CD4-positive, alpha-beta T cell (primary cell): ENCODE measurements around the gene GALNT2. TPM values are rescaled to one million over a fixed set of nuclear protein-coding genes. Genes with fewer than 3 reads are reported as not detected.

Experiments
- ATAC-seq: fragments of 200-7000 bp; cut with Tn5 transposase; one replicate; pipeline ENCODE4 v1.10.0; 2022; ENCODE audit warnings: mild to moderate bottlenecking; ENCODE audit not compliant: poor library complexity
- CTCF ChIA-PET: fragments of 350-600 bp; sonication (Branson Sonifier 250); formaldehyde crosslinking; loops from one replicate; lab custom pipeline; 2021; ENCODE audit warnings: antibody characterized with exemption, inconsistent platforms; lab: Charles Lee
- POLR2A ChIA-PET: fragments of 350-600 bp; sonication (Branson Sonifier 250); formaldehyde crosslinking; loops from one replicate; lab custom pipeline; 2021; ENCODE audit warnings: antibody characterized with exemption, inconsistent platforms; lab: Charles Lee
- DNase-seq, 14 experiments: peaks; one replicate each; pipeline ENCODE4 v3.0.0-alpha.2; 2013 to 2020; ENCODE audit warnings: mixed read lengths in 2 of 14
- H3K27ac ChIP-seq, 2 donors: one replicate each; pipeline versions ENCODE4 v1.5.1 to v1.7.0; 2013; ENCODE audit warnings: low read length in 2 of 2, low read depth in 1 of 2, mild to moderate bottlenecking in 1 of 2
- H3K27me3 ChIP-seq, 2 experiments: 1 replicate in 1 of 2; 2 replicates in 1 of 2; pipeline versions ENCODE4 v1.6.1 to v1.7.0; 2013; ENCODE audit warnings: low read length in 2 of 2, control low read depth in 1 of 2, mild to moderate bottlenecking in 1 of 2, moderate library complexity in 1 of 2; ENCODE audit not compliant: insufficient read depth in 2 of 2, control insufficient read depth in 1 of 2
- H3K36me3 ChIP-seq: one replicate; pipeline ENCODE4 v1.6.1; 2013; ENCODE audit warnings: low read length, control low read depth; ENCODE audit not compliant: insufficient read depth
- H3K4me1 ChIP-seq: one replicate; pipeline ENCODE4 v1.6.1; 2013; ENCODE audit warnings: low read length, control low read depth; ENCODE audit not compliant: insufficient read depth
- H3K4me3 ChIP-seq: one replicate; pipeline ENCODE4 v1.5.1; 2013; ENCODE audit warnings: mild to moderate bottlenecking, low read length, moderate library complexity
- H3K9me3 ChIP-seq, 2 experiments: 1 replicate in 1 of 2; 2 replicates in 1 of 2; pipeline versions ENCODE4 v1.6.1 to v1.7.0; 2013; ENCODE audit warnings: low read length in 2 of 2, mild to moderate bottlenecking in 2 of 2, control low read depth in 1 of 2, moderate library complexity in 1 of 2; ENCODE audit not compliant: control insufficient read depth in 1 of 2, insufficient read depth in 1 of 2
- H3K27ac Mint-ChIP-seq: one replicate; pipeline ENCODE4 v1.8.0; 2020; ENCODE audit warnings: mixed read lengths
- H3K27me3 Mint-ChIP-seq: one replicate; pipeline ENCODE4 v1.8.0; 2021; ENCODE audit warnings: mixed read lengths
- H3K36me3 Mint-ChIP-seq: one replicate; pipeline ENCODE4 v1.8.0; 2021; ENCODE audit warnings: low read depth, mixed read lengths
- H3K4me1 Mint-ChIP-seq: one replicate; pipeline ENCODE4 v1.8.0; 2021; ENCODE audit warnings: low read depth, mixed read lengths
- H3K4me3 Mint-ChIP-seq: one replicate; pipeline ENCODE4 v1.8.0; 2020; ENCODE audit warnings: mild to moderate bottlenecking, mixed read lengths
- H3K9me3 Mint-ChIP-seq: one replicate; pipeline ENCODE4 v1.8.0; 2020; ENCODE audit warnings: mixed read lengths
- intact Hi-C, 2 experiments: fragments of 100-400 bp; cut with DNase I in 1 of 2; cut with micrococcal nuclease in 1 of 2; formaldehyde crosslinking; loops; one replicate each; pipeline versions ENCODE4 v1.15.1 to v1.9.0; 2023 to 2025; cut with DNase I, micrococcal nuclease
- total RNA-seq, 174 experiments: library from RNA in 2 of 174; stranded (reverse) in 2 of 174; gene quantifications; one replicate each; pipeline ENCODE4 v1.2.3 and lab custom pipeline; 2021 to 2026
- TF ChIP-seq, protein P1 (sequence below): fragments of 200-600 bp; IDR thresholded peaks from one replicate; pipeline ENCODE4 v1.8.0; 2022; ENCODE audit warnings: antibody characterized with exemption, mild to moderate bottlenecking

Gene GALNT2
- total RNA-seq, 2 experiments from 2014 or later, result 11.0 to 11.4 TPM

DNA sequence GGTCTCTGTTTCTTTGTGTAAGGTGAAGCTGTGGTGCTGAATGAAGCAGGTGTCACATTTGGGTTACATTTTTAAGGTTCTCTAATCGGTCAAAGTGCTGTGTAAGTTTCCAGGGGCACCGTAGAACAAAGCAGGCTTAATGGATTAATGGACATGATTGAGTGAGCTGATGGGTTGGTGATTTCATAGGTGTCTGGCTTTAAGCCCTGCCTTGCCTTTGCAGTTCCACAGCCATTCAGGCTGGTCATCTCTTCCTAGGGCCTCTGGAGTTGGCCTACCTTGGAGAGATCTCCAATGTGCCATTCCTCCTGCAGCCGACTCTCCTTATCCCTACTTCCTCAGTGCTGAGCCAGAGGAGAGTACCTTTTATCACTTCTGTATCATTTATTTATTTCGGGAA, 15.2 kb downstream of the GALNT2 start:
- ChIA-PET POLR2A (no interaction called here), CTCF (no interaction called here)
- ATAC-seq (no peak), DNase-seq (no peak)
- no peaks in the 10 kb centered on the region for H3K9me3 Mint-ChIP-seq
- H3K27ac Mint-ChIP-seq, result peak overlapping the region; percentile 49
- Histone ChIP-seq H3K4me3 (no peak overlapping the region), H3K4me1 (peaks cover 15% of the 10 kb centered on the region), H3K36me3 (peaks cover under 1% of the 10 kb centered on the region), H3K27me3 (no peaks in the 10 kb centered on the region), H3K27ac (no peak overlapping the region), H3K9me3 (peaks cover 0 to 9% of the 10 kb centered on the region in 2 experiments)
- H3K36me3 Mint-ChIP-seq, result no peaks in the 10 kb centered on the region
- H3K27me3 Mint-ChIP-seq, result no peaks in the 10 kb centered on the region
- H3K4me3 Mint-ChIP-seq, result no peak overlapping the region
- H3K4me1 Mint-ChIP-seq, result peaks cover 57% of the 10 kb centered on the region
- intact Hi-C loops, result no loop called here
- TF ChIP-seq, protein P1, sequence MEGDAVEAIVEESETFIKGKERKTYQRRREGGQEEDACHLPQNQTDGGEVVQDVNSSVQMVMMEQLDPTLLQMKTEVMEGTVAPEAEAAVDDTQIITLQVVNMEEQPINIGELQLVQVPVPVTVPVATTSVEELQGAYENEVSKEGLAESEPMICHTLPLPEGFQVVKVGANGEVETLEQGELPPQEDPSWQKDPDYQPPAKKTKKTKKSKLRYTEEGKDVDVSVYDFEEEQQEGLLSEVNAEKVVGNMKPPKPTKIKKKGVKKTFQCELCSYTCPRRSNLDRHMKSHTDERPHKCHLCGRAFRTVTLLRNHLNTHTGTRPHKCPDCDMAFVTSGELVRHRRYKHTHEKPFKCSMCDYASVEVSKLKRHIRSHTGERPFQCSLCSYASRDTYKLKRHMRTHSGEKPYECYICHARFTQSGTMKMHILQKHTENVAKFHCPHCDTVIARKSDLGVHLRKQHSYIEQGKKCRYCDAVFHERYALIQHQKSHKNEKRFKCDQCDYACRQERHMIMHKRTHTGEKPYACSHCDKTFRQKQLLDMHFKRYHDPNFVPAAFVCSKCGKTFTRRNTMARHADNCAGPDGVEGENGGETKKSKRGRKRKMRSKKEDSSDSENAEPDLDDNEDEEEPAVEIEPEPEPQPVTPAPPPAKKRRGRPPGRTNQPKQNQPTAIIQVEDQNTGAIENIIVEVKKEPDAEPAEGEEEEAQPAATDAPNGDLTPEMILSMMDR, result no peak

DNA sequence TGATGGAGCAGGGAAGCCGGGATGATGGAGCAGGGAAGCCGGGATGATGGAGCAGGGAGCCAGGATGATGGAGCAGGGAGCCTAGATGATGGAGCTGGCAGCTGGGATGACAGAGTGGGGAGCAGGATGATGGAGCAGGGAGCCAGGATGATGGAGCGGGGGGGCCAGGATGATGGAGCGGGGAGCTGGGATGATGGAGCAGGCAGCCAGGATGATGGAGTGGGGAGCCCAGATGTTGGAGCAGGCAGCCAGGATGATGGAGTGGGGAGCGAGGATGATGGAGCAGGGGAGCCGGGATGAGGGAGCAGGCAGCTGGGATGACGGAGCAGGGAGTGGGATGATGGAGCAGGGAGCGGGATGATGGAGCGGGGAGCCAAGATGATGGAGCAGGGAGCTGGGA, 16.0 kb downstream of the GALNT2 start:
- CTCF ChIA-PET, result no interaction called here
- H3K4me1 Mint-ChIP-seq, result peaks cover 63% of the 10 kb centered on the region

GRCh38 chr1:230083746-230084407, 16.8 kb downstream of the GALNT2 start:
- H3K27me3 ChIP-seq, result no peaks in the 10 kb centered on the region
- ChIA-PET POLR2A (no interaction called here), CTCF (no interaction called here)
- peaks cover 15% of the 10 kb centered on the region for H3K4me1 ChIP-seq
- H3K9me3 ChIP-seq, result peaks cover 0 to 9% of the 10 kb centered on the region in 2 experiments
- no peak for ATAC-seq
- no peak overlapping the region for H3K4me3 ChIP-seq
- Mint-ChIP-seq H3K27me3 (no peaks in the 10 kb centered on the region), H3K27ac (peak overlapping the region; percentile 50), H3K9me3 (no peaks in the 10 kb centered on the region), H3K36me3 (no peaks in the 10 kb centered on the region), H3K4me3 (no peak overlapping the region), H3K4me1 (peaks cover 70% of the 10 kb centered on the region)
- no peaks in the 10 kb centered on the region for H3K36me3 ChIP-seq
- intact Hi-C loops, result no loop called here
- TF ChIP-seq, protein P1, result no peak
- DNase-seq, result no peak
- no peak overlapping the region for H3K27ac ChIP-seq

More for the DNA sequence above, 16.0 kb downstream of the GALNT2 start:
- Mint-ChIP-seq H3K9me3 (no peaks in the 10 kb centered on the region), H3K27me3 (no peaks in the 10 kb centered on the region), H3K36me3 (no peaks in the 10 kb centered on the region), H3K4me3 (no peak overlapping the region), H3K27ac (peak overlapping the region; percentile 49)
- Histone ChIP-seq H3K27ac (peak overlapping the region in 1 of 2 donors; percentile 16), H3K4me1 (peaks cover 15% of the 10 kb centered on the region), H3K36me3 (no peaks in the 10 kb centered on the region), H3K27me3 (no peaks in the 10 kb centered on the region), H3K4me3 (no peak overlapping the region), H3K9me3 (peaks cover 0 to 9% of the 10 kb centered on the region in 2 experiments)
- ATAC-seq, result no peak
- no peak for DNase-seq
- POLR2A ChIA-PET, result interaction anchor here (0.8 kb wide), 1 partner anchor 50 kb away, joined by 3 read pairs; no protein-coding TSS in a partner anchor
- intact Hi-C loops, result no loop called here
- TF ChIP-seq, protein P1, result no peak
